HFFc6 (cell line): ENCODE results near the gene CLN3. TPM values are rescaled to one million over a fixed set of nuclear protein-coding genes. Genes with fewer than 3 reads are reported as not detected.
"Not testable (repeated sequence)": the region's sequence is repeated elsewhere in the genome, so short reads cannot be mapped to it uniquely, and the experiment has no call there.

Experiments
- DNase-seq: peaks from one replicate; pipeline ENCODE4 v3.0.0-alpha.2; 2018
- H3K27ac Mint-ChIP-seq: 2 replicates; pipeline ENCODE4 v1.8.0; 2020; ENCODE audit warnings: mild to moderate bottlenecking, mixed read lengths
- H3K27me3 Mint-ChIP-seq: 2 replicates; pipeline ENCODE4 v1.8.0; 2021; ENCODE audit warnings: mild to moderate bottlenecking, moderate library complexity, mixed read lengths; ENCODE audit not compliant: insufficient read depth
- H3K36me3 Mint-ChIP-seq: 2 replicates; pipeline ENCODE4 v1.8.0; 2021; ENCODE audit warnings: low read depth, mixed read lengths
- H3K4me1 Mint-ChIP-seq: 2 replicates; pipeline ENCODE4 v1.8.0; 2020; ENCODE audit warnings: low read depth, mixed read lengths
- H3K4me3 Mint-ChIP-seq: 2 replicates; pipeline ENCODE4 v1.8.0; 2020; ENCODE audit warnings: mild to moderate bottlenecking, moderate library complexity, mixed read lengths
- H3K9me3 Mint-ChIP-seq: 2 replicates; pipeline ENCODE4 v1.8.0; 2020; ENCODE audit warnings: mild to moderate bottlenecking, mixed read lengths
- total RNA-seq, 6 experiments: library from RNA; stranded (reverse); fragmentation: NEBNext Ultra II Directional; extraction: Animal tissue kit (Norgen Biotek cat#: 25700); gene quantifications; 2 replicates in 1 of 6; 3 replicates in 5 of 6; pipeline ENCODE4 v1.2.3, GENCODE V29; 2021
- TF ChIP-seq, protein P1 (sequence below): fragments of 200-600 bp; sonication (generic); IDR thresholded peaks from 2 replicates; pipeline ENCODE4 v1.5.0; 2021; ENCODE audit warnings: antibody characterized with exemption, mild to moderate bottlenecking

The CLN3 gene
- total RNA-seq, 6 experiments from 2014 or later, result 17.7 to 29.3 (median 22.1) TPM

DNA sequence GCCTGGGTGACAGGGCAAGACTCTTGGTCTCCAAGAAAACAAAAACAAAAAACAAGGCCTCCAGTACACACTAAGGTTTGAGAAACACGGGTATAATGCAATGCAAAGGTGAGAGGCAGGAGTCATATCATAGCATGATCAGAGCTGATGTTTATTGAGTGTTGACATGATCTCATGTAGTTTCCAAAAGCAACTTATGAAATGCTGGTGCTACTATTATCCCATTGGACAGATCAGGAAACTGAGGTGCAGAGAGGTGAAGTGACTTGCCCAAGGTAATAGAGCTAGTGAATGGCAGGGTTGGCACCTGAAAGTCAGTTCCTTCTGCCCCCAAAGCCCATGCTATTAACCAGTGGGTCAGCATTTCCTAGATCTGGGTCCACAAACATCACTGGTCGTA, 16.7 kb downstream of the CLN3 start:
- Mint-ChIP-seq H3K9me3 (no peaks in the 10 kb centered on the region), H3K4me3 (no peak overlapping the region), H3K36me3 (no peaks in the 10 kb centered on the region), H3K27ac (no peak overlapping the region), H3K27me3 (no peaks in the 10 kb centered on the region), H3K4me1 (peaks cover 4% of the 10 kb centered on the region; the same call in 1 of the 2 replicates)
- TF ChIP-seq, protein P1, sequence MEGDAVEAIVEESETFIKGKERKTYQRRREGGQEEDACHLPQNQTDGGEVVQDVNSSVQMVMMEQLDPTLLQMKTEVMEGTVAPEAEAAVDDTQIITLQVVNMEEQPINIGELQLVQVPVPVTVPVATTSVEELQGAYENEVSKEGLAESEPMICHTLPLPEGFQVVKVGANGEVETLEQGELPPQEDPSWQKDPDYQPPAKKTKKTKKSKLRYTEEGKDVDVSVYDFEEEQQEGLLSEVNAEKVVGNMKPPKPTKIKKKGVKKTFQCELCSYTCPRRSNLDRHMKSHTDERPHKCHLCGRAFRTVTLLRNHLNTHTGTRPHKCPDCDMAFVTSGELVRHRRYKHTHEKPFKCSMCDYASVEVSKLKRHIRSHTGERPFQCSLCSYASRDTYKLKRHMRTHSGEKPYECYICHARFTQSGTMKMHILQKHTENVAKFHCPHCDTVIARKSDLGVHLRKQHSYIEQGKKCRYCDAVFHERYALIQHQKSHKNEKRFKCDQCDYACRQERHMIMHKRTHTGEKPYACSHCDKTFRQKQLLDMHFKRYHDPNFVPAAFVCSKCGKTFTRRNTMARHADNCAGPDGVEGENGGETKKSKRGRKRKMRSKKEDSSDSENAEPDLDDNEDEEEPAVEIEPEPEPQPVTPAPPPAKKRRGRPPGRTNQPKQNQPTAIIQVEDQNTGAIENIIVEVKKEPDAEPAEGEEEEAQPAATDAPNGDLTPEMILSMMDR, result no peak
- no peak for DNase-seq

- no peak for DNase-seq
- no peak overlapping the region for H3K4me3 Mint-ChIP-seq
- H3K36me3 Mint-ChIP-seq, result no peaks in the 10 kb centered on the region
- H3K27ac Mint-ChIP-seq, result no peak overlapping the region
- H3K27me3 Mint-ChIP-seq, result no peaks in the 10 kb centered on the region
- TF ChIP-seq, protein P1, result no peak
- H3K9me3 Mint-ChIP-seq, result no peaks in the 10 kb centered on the region
- H3K4me1 Mint-ChIP-seq, result peaks cover 4% of the 10 kb centered on the region; the same call in 1 of the 2 replicates
Measured at GRCh38 chr16:28473714-28474265, 18.1 kb downstream of the CLN3 start.

- H3K9me3 Mint-ChIP-seq, H3K27me3 Mint-ChIP-seq, H3K27ac Mint-ChIP-seq, H3K36me3 Mint-ChIP-seq, H3K4me1 Mint-ChIP-seq, H3K4me3 Mint-ChIP-seq, DNase-seq: not testable (repeated sequence)
Measured at GRCh38 chr16:28447081-28447480, 44.8 kb downstream of the CLN3 start.

- not testable (repeated sequence) for H3K4me3 Mint-ChIP-seq, DNase-seq, H3K9me3 Mint-ChIP-seq, H3K27ac Mint-ChIP-seq, H3K4me1 Mint-ChIP-seq, H3K36me3 Mint-ChIP-seq, H3K27me3 Mint-ChIP-seq
Measured at GRCh38 chr16:28446388-28446787, 45.5 kb downstream of the CLN3 start.

DNA sequence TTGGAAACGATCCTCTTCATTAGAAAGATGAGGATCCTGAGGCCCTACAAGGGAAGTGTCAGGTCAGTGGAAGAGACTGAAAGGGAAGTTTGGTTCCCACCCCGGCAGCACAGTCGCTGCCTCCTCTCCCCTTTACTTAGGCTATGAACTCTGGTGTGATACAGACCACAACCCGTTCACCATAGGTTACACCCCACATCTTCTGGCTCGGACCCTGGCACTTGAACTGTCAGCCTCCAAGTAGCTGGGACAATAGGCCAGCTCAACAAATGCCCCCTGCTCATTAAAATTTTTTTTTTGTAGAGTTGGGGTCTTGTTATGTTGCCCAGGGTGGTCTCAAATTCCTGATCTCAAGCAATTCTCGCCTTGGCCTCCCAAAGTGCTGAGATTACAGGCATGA, 47.9 kb downstream of the CLN3 start:
- not testable (repeated sequence) for H3K27ac Mint-ChIP-seq, H3K36me3 Mint-ChIP-seq, H3K4me1 Mint-ChIP-seq

GRCh38 chr16:28438899-28439298, 53.0 kb downstream of the CLN3 start:
- not testable (repeated sequence) for H3K36me3 Mint-ChIP-seq, H3K27ac Mint-ChIP-seq, H3K27me3 Mint-ChIP-seq, H3K9me3 Mint-ChIP-seq, DNase-seq, H3K4me1 Mint-ChIP-seq, H3K4me3 Mint-ChIP-seq

More for the DNA sequence above, 47.9 kb downstream of the CLN3 start:
- not testable (repeated sequence) for DNase-seq, H3K27me3 Mint-ChIP-seq, H3K9me3 Mint-ChIP-seq, H3K4me3 Mint-ChIP-seq

DNA sequence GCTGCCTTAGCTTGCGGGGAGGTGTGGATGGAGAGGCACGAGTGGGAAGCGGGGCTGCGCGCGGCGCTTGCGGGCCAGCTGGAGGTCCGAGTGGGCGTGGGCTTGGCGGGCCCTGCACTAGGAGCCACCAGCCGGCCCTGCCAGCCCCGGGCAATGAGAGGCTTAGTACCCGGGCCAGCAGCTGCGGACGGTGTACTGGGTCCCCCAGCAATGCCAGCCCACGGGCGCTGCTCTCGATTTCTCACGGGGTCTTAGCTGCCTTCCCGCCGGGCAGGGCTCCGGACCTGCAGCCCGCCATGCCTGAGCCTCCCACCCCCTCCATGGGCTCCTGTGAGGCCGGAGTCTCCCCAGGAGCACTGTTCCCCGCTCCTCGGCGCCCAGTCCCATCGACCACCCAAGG, 56.5 kb downstream of the CLN3 start:
- not testable (repeated sequence) for H3K4me1 Mint-ChIP-seq, H3K27ac Mint-ChIP-seq, H3K4me3 Mint-ChIP-seq, H3K36me3 Mint-ChIP-seq, DNase-seq, H3K27me3 Mint-ChIP-seq, H3K9me3 Mint-ChIP-seq

Other genes with a start within 250 kb of the CLN3 start
- not detected for gene SBK1, start 199.5 kb downstream of the CLN3 start, total RNA-seq
- 1 to 10 TPM in 1 of 6 experiments, under 1 TPM in 4, not detected in 1; 0.20 to 1.0 (median 0.27) TPM for gene NPIPB6, start 128.6 kb downstream of the CLN3 start, total RNA-seq
- 10 to 100 TPM in 5 of 6 experiments, 1 to 10 TPM in 1; 6.7 to 69.3 (median 45.5) TPM for gene EIF3CL, start 88.2 kb downstream of the CLN3 start, total RNA-seq
- not detected for gene NPIPB7, start 19.7 kb downstream of the CLN3 start, total RNA-seq
- not detected for gene APOBR, start 2.6 kb upstream of the CLN3 start, total RNA-seq
- gene IL27, start 14.8 kb upstream of the CLN3 start, total RNA-seq, result not detected
- 10 to 100 TPM; 31.9 to 60.3 (median 43.7) TPM for gene NUPR1, start 46.9 kb upstream of the CLN3 start, total RNA-seq
- 10 to 100 TPM in 4 of 6 experiments, 1 to 10 TPM in 2; 7.6 to 11.6 (median 10.5) TPM for gene SGF29, start 61.8 kb upstream of the CLN3 start, total RNA-seq
- not detected for gene SULT1A2, start 105.0 kb upstream of the CLN3 start, total RNA-seq
- under 1 TPM in 3 of 6 experiments, not detected in 3; 0.17 to 0.30 (median 0.18) TPM for gene SULT1A1, start 118.0 kb upstream of the CLN3 start, total RNA-seq
- under 1 TPM in 2 of 6 experiments, not detected in 4; 0.31 to 0.75 TPM for gene NPIPB8, start 146.0 kb upstream of the CLN3 start, total RNA-seq
- gene EIF3C, start 219.4 kb upstream of the CLN3 start, total RNA-seq, result 100 to 1,000 TPM; 565 to 629 (median 588) TPM